Measurements from ENCODE around the gene CLCA1. TPM values are rescaled to one million over a fixed set of nuclear protein-coding genes. Genes with fewer than 3 reads are reported as not detected.

CLCA1 gene
- total and polyA plus RNA-seq, 2 experiments from 2014 or later, result not detected

DNA sequence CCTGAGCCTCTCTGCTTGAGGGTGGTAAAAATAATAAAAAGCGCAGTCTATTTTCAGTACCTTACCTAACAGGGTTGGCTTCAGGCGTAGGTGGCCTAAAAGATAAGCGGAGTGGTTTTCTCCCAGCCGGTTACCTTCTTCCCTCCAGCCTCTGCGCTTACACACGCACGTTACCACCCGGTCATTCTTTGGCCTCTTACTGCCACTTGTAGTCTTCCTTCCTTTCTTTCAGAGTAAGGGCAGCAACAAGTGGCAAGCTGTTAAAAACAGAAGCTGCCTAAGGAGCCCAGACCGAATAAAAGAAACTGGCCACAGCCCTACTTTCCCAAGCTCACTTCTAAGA is 35.4 kb downstream of the CLCA1 start:
- ATAC-seq (no peak), DNase-seq (ENCODE audit: low spot score) (peak; percentile 12)
- no peaks in the 10 kb centered on the region for H3K79me2 ChIP-seq (replicated peaks; ENCODE audit: insufficient read depth)
- no peaks in the 10 kb centered on the region for H3K9me2 ChIP-seq (ENCODE audit: insufficient read depth)
- H3K27ac ChIP-seq (ENCODE audit: low read depth), result peak overlapping the region; percentile 99; the same call in 1 of the 2 replicates
- peak overlapping the region; percentile 51; the same call in 1 of the 2 replicates for H3K4me3 ChIP-seq
- H3K4me1 Mint-ChIP-seq, result peaks cover 36% of the 10 kb centered on the region
- 0 out of 2 replicates have a peak overlapping the region, but pooled peaks have one; percentile 98 for H3K27ac Mint-ChIP-seq
- peak overlapping the region; percentile 74 for H3K4me2 ChIP-seq
- no peak overlapping the region for H3K4me3 Mint-ChIP-seq
- H3K27me3 ChIP-seq (ENCODE audit: insufficient read depth), result no peaks in the 10 kb centered on the region
- TF ChIP-seq, protein P1, sequence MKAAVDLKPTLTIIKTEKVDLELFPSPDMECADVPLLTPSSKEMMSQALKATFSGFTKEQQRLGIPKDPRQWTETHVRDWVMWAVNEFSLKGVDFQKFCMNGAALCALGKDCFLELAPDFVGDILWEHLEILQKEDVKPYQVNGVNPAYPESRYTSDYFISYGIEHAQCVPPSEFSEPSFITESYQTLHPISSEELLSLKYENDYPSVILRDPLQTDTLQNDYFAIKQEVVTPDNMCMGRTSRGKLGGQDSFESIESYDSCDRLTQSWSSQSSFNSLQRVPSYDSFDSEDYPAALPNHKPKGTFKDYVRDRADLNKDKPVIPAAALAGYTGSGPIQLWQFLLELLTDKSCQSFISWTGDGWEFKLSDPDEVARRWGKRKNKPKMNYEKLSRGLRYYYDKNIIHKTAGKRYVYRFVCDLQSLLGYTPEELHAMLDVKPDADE (IDR thresholded peaks at IDR 0.05), result no peak
- no peak for TF ChIP-seq STAT1 (IDR thresholded peaks at IDR 0.05; ENCODE audit: unreplicated experiment)
- TF ChIP-seq ZNF331 (CRISPR knock-in tag; IDR thresholded peaks at IDR 0.05; ENCODE audit: low read depth), result no peak
- no peak for TF ChIP-seq POLR2AphosphoS5 (IDR thresholded peaks at IDR 0.05; ENCODE audit: low read depth)
- TF ChIP-seq, protein P2, sequence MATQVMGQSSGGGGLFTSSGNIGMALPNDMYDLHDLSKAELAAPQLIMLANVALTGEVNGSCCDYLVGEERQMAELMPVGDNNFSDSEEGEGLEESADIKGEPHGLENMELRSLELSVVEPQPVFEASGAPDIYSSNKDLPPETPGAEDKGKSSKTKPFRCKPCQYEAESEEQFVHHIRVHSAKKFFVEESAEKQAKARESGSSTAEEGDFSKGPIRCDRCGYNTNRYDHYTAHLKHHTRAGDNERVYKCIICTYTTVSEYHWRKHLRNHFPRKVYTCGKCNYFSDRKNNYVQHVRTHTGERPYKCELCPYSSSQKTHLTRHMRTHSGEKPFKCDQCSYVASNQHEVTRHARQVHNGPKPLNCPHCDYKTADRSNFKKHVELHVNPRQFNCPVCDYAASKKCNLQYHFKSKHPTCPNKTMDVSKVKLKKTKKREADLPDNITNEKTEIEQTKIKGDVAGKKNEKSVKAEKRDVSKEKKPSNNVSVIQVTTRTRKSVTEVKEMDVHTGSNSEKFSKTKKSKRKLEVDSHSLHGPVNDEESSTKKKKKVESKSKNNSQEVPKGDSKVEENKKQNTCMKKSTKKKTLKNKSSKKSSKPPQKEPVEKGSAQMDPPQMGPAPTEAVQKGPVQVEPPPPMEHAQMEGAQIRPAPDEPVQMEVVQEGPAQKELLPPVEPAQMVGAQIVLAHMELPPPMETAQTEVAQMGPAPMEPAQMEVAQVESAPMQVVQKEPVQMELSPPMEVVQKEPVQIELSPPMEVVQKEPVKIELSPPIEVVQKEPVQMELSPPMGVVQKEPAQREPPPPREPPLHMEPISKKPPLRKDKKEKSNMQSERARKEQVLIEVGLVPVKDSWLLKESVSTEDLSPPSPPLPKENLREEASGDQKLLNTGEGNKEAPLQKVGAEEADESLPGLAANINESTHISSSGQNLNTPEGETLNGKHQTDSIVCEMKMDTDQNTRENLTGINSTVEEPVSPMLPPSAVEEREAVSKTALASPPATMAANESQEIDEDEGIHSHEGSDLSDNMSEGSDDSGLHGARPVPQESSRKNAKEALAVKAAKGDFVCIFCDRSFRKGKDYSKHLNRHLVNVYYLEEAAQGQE (IDR thresholded peaks at IDR 0.05; ENCODE audit: unreplicated experiment), result no peak
- no peak for TF ChIP-seq EZH2phosphoT487 (IDR thresholded peaks at IDR 0.05; ENCODE audit: unreplicated experiment)
- TF ChIP-seq CREB1 (CRISPR knock-in tag; IDR thresholded peaks at IDR 0.05; ENCODE audit: low read depth), result no peak
- TF ChIP-seq, protein P3, sequence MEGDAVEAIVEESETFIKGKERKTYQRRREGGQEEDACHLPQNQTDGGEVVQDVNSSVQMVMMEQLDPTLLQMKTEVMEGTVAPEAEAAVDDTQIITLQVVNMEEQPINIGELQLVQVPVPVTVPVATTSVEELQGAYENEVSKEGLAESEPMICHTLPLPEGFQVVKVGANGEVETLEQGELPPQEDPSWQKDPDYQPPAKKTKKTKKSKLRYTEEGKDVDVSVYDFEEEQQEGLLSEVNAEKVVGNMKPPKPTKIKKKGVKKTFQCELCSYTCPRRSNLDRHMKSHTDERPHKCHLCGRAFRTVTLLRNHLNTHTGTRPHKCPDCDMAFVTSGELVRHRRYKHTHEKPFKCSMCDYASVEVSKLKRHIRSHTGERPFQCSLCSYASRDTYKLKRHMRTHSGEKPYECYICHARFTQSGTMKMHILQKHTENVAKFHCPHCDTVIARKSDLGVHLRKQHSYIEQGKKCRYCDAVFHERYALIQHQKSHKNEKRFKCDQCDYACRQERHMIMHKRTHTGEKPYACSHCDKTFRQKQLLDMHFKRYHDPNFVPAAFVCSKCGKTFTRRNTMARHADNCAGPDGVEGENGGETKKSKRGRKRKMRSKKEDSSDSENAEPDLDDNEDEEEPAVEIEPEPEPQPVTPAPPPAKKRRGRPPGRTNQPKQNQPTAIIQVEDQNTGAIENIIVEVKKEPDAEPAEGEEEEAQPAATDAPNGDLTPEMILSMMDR (conservative IDR thresholded peaks at IDR 0.05; ENCODE audit: low read depth in 2 of 2), result no peak
- TF ChIP-seq JUNB (IDR thresholded peaks at IDR 0.05; ENCODE audit: unreplicated experiment), result no peak
- TF ChIP-seq ZNF114 (CRISPR knock-in tag; IDR thresholded peaks at IDR 0.05), result no peak
- no peak for TF ChIP-seq NANOG (IDR thresholded peaks at IDR 0.05; ENCODE audit: borderline replicate concordance)
- TF ChIP-seq EZH2 (IDR thresholded peaks at IDR 0.05; ENCODE audit: low read depth, unreplicated experiment), result no peak
- TF ChIP-seq, protein P4, sequence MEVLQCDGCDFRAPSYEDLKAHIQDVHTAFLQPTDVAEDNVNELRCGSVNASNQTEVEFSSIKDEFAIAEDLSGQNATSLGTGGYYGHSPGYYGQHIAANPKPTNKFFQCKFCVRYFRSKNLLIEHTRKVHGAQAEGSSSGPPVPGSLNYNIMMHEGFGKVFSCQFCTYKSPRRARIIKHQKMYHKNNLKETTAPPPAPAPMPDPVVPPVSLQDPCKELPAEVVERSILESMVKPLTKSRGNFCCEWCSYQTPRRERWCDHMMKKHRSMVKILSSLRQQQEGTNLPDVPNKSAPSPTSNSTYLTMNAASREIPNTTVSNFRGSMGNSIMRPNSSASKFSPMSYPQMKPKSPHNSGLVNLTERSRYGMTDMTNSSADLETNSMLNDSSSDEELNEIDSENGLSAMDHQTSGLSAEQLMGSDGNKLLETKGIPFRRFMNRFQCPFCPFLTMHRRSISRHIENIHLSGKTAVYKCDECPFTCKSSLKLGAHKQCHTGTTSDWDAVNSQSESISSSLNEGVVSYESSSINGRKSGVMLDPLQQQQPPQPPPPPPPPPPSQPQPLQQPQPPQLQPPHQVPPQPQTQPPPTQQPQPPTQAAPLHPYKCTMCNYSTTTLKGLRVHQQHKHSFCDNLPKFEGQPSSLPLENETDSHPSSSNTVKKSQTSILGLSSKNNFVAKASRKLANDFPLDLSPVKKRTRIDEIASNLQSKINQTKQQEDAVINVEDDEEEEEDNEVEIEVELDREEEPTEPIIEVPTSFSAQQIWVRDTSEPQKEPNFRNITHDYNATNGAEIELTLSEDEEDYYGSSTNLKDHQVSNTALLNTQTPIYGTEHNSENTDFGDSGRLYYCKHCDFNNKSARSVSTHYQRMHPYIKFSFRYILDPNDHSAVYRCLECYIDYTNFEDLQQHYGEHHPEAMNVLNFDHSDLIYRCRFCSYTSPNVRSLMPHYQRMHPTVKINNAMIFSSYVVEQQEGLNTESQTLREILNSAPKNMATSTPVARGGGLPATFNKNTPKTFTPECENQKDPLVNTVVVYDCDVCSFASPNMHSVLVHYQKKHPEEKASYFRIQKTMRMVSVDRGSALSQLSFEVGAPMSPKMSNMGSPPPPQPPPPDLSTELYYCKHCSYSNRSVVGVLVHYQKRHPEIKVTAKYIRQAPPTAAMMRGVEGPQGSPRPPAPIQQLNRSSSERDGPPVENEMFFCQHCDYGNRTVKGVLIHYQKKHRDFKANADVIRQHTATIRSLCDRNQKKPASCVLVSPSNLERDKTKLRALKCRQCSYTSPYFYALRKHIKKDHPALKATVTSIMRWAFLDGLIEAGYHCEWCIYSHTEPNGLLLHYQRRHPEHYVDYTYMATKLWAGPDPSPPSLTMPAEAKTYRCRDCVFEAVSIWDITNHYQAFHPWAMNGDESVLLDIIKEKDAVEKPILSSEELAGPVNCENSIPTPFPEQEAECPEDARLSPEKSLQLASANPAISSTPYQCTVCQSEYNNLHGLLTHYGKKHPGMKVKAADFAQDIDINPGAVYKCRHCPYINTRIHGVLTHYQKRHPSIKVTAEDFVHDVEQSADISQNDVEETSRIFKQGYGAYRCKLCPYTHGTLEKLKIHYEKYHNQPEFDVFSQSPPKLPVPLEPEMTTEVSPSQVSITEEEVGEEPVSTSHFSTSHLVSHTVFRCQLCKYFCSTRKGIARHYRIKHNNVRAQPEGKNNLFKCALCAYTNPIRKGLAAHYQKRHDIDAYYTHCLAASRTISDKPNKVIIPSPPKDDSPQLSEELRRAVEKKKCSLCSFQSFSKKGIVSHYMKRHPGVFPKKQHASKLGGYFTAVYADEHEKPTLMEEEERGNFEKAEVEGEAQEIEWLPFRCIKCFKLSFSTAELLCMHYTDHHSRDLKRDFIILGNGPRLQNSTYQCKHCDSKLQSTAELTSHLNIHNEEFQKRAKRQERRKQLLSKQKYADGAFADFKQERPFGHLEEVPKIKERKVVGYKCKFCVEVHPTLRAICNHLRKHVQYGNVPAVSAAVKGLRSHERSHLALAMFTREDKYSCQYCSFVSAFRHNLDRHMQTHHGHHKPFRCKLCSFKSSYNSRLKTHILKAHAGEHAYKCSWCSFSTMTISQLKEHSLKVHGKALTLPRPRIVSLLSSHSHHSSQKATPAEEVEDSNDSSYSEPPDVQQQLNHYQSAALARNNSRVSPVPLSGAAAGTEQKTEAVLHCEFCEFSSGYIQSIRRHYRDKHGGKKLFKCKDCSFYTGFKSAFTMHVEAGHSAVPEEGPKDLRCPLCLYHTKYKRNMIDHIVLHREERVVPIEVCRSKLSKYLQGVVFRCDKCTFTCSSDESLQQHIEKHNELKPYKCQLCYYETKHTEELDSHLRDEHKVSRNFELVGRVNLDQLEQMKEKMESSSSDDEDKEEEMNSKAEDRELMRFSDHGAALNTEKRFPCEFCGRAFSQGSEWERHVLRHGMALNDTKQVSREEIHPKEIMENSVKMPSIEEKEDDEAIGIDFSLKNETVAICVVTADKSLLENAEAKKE (CRISPR knock-in tag; IDR thresholded peaks at IDR 0.05), result no peak
- H2AFZ ChIP-seq, result peak overlapping the region; percentile 39
- peaks cover 8% of the 10 kb centered on the region for H3K9me3 Mint-ChIP-seq
- no peaks in the 10 kb centered on the region for H4K20me1 ChIP-seq (replicated peaks; ENCODE audit: insufficient read depth)
- peaks cover 13% of the 10 kb centered on the region; the same call in 1 of the 2 replicates for H3K4me1 ChIP-seq (ENCODE audit: insufficient read depth)
- H3K36me3 Mint-ChIP-seq (ENCODE audit: low read depth), result no peaks in the 10 kb centered on the region; the same call in 2 of the 3 replicates
- peaks cover 4% of the 10 kb centered on the region; the same call in 1 of the 2 replicates for H3F3A ChIP-seq (replicated peaks; ENCODE audit: low read depth)
- H3K27me3 Mint-ChIP-seq (ENCODE audit: insufficient read depth, low read depth, poor library complexity), result peaks cover 2% of the 10 kb centered on the region
- H3K36me3 ChIP-seq (ENCODE audit: insufficient read depth), result no peaks in the 10 kb centered on the region
